ENCODE results near the gene EGFL6.

DNA sequence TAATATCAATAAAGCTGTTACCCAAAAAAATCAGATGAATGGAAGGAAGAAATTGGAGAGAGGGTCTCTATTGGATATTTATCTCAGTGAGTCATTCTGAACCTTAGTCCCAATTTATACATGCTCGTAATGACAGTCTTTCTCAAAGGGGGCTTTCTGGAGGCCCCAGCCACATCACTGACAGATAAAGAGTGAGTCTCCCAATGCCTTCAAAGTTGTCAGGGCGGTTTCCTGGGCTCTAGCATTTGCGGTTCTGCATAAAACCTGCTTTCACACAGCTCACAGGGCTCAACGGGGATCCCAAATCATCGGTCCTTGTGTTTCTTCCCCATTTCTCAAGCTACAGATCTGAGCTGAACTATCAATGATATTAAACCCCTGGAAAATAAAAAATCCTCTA is 100.8 kb downstream of the EGFL6 start:
- TF ChIP-seq POLR2A (IDR thresholded peaks at IDR 0.05; ENCODE audit: low read length) (no peak), GATA1 (IDR thresholded peaks at IDR 0.05; ENCODE audit: low read depth, low read length) (no peak)

All from erythroblast (primary cell).